HEK293 (cell line): ENCODE measurements around the gene JTB.

Experiments
- MZF1 ChIP-seq: fragments of 450-650 bp; formaldehyde crosslinking; IDR thresholded peaks from 2 replicates; pipeline ENCODE4 v1.5.1; 2017; ENCODE audit warnings: missing biosample characterization, missing genetic modification characterization, borderline replicate concordance
- OVOL3 ChIP-seq: fragments of 450-650 bp; formaldehyde crosslinking; IDR thresholded peaks from 2 replicates; pipeline ENCODE4 v1.5.1; 2016; ENCODE audit warnings: missing biosample characterization, missing genetic modification characterization
- SETDB1 ChIP-seq: IDR thresholded peaks from one replicate; pipeline ENCODE4 v1.6.1; 2017; ENCODE audit warnings: mild to moderate bottlenecking, low read length, moderate library complexity, mixed read lengths; ENCODE audit not compliant: insufficient read length
- ZBTB20 ChIP-seq: fragments of 450-650 bp; formaldehyde crosslinking; IDR thresholded peaks from 2 replicates; pipeline ENCODE4 v1.5.1; 2016; ENCODE audit warnings: missing biosample characterization, missing genetic modification characterization
- ZNF175 ChIP-seq: fragments of 450-650 bp; formaldehyde crosslinking; IDR thresholded peaks from 2 replicates; pipeline ENCODE4 v1.5.1; 2016; ENCODE audit warnings: missing biosample characterization, missing genetic modification characterization
- ZNF341 ChIP-seq: fragments of 450-650 bp; formaldehyde crosslinking; IDR thresholded peaks from 2 replicates; pipeline ENCODE4; 2016; ENCODE audit warnings: low read depth, missing biosample characterization, missing genetic modification characterization
- ZNF394 ChIP-seq: fragments of 450-650 bp; formaldehyde crosslinking; IDR thresholded peaks from 2 replicates; pipeline ENCODE4 v1.5.1; 2016; ENCODE audit warnings: missing biosample characterization, missing genetic modification characterization, mild to moderate bottlenecking, moderate library complexity, borderline replicate concordance
- ZNF561 ChIP-seq: fragments of 450-650 bp; IDR thresholded peaks from 2 replicates; pipeline ENCODE4 v1.5.1; 2018; ENCODE audit warnings: missing biosample characterization, missing genetic modification characterization, borderline replicate concordance
- ZNF596 ChIP-seq: fragments of 450-650 bp; IDR thresholded peaks from 2 replicates; pipeline ENCODE4 v1.5.0; 2018; ENCODE audit warnings: missing biosample characterization, mild to moderate bottlenecking, missing genetic modification characterization, moderate library complexity
- ZNF664 ChIP-seq: fragments of 450-650 bp; formaldehyde crosslinking; IDR thresholded peaks from 2 replicates; pipeline ENCODE4 v1.5.1; 2016; ENCODE audit warnings: missing biosample characterization, missing genetic modification characterization
- ZNF76 ChIP-seq: fragments of 450-650 bp; formaldehyde crosslinking; IDR thresholded peaks from 2 replicates; pipeline ENCODE4; 2016; ENCODE audit warnings: low read depth, missing biosample characterization, missing genetic modification characterization, borderline replicate concordance
- TF ChIP-seq, protein P1 (sequence below): fragments of 450-650 bp; formaldehyde crosslinking; IDR thresholded peaks from 2 replicates; pipeline ENCODE4 v1.5.1; 2016; ENCODE audit warnings: missing biosample characterization, missing genetic modification characterization
- TF ChIP-seq, protein P2 (sequence below): fragments of 450-650 bp; formaldehyde crosslinking; IDR thresholded peaks from 2 replicates; pipeline ENCODE4 v1.5.1; 2016; ENCODE audit warnings: missing biosample characterization, missing genetic modification characterization
- TF ChIP-seq, protein P3 (sequence below): fragments of 450-650 bp; formaldehyde crosslinking; conservative IDR thresholded peaks from 2 replicates; pipeline ENCODE4 v1.5.1; 2016; ENCODE audit warnings: low read depth, missing biosample characterization, missing genetic modification characterization
- TF ChIP-seq, protein P4 (sequence below): fragments of 450-650 bp; formaldehyde crosslinking; IDR thresholded peaks from 2 replicates; pipeline ENCODE4 v1.5.1; 2016; ENCODE audit warnings: missing biosample characterization, missing genetic modification characterization
- TF ChIP-seq, protein P5 (sequence below): fragments of 450-650 bp; formaldehyde crosslinking; IDR thresholded peaks from 2 replicates; pipeline ENCODE4 v1.5.1; 2017; ENCODE audit warnings: missing biosample characterization, missing genetic modification characterization
- TF ChIP-seq, protein P6 (sequence below): fragments of 450-650 bp; formaldehyde crosslinking; IDR thresholded peaks from 2 replicates; pipeline ENCODE4 v1.5.1; 2016; ENCODE audit warnings: missing biosample characterization, missing genetic modification characterization
- TF ChIP-seq, protein P7 (sequence below): fragments of 450-650 bp; formaldehyde crosslinking; IDR thresholded peaks from 2 replicates; pipeline ENCODE4 v1.5.1; 2016; ENCODE audit warnings: missing biosample characterization, missing genetic modification characterization, borderline replicate concordance
- TF ChIP-seq, protein P8 (sequence below): fragments of 450-650 bp; formaldehyde crosslinking; IDR thresholded peaks from 2 replicates; pipeline ENCODE4 v1.5.1; 2016; ENCODE audit warnings: missing biosample characterization, missing genetic modification characterization

The JTB gene

DNA sequence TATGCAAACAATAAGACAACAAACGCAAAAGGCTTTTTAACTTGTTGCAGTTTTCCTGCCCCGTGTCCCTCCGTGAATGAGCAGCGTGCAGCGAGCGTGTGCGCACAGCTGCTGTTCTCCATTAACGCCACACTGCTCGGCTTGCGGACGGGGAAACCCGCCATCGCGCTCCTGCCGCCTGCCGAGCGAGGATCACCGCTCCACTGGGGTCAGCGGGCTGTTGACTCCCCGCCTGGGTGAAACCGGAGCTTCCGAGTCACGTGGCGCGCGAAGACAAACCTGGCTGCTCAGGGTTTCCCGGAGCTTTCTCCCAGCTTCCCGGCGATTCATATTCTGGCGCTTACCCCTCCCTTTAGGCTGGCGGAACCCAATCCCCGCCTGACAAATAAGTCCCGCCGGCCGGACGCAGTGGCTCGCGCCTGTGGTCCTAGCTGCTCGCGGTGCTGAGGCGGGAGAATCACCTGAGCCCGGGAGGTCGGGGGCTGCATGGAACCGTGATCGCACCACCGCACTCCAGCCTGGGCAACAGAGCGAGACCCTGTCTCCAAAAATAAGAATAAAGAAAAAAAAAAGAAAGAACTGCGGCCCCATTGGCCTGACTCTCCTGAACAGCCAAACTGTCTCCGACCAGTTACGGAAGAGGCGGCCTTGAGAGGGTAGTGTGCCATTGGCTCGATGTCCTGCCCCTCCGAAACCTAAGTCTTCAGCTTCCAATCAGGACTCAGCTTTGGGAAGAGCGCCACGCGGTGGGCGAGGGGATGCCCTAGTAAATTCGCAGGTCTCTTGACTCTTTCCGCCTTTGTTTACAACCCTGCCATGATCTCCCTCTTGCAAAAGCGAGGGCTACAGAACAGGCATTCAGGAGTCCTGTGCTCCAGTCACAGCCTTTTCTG lies 10.1 kb downstream of the JTB start, which contains the start of gene CREB3L4 (continued):
- TF ChIP-seq, protein P1, sequence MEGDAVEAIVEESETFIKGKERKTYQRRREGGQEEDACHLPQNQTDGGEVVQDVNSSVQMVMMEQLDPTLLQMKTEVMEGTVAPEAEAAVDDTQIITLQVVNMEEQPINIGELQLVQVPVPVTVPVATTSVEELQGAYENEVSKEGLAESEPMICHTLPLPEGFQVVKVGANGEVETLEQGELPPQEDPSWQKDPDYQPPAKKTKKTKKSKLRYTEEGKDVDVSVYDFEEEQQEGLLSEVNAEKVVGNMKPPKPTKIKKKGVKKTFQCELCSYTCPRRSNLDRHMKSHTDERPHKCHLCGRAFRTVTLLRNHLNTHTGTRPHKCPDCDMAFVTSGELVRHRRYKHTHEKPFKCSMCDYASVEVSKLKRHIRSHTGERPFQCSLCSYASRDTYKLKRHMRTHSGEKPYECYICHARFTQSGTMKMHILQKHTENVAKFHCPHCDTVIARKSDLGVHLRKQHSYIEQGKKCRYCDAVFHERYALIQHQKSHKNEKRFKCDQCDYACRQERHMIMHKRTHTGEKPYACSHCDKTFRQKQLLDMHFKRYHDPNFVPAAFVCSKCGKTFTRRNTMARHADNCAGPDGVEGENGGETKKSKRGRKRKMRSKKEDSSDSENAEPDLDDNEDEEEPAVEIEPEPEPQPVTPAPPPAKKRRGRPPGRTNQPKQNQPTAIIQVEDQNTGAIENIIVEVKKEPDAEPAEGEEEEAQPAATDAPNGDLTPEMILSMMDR (tag by site-specific recombination) = peak; percentile 97
- TF ChIP-seq, protein P2, sequence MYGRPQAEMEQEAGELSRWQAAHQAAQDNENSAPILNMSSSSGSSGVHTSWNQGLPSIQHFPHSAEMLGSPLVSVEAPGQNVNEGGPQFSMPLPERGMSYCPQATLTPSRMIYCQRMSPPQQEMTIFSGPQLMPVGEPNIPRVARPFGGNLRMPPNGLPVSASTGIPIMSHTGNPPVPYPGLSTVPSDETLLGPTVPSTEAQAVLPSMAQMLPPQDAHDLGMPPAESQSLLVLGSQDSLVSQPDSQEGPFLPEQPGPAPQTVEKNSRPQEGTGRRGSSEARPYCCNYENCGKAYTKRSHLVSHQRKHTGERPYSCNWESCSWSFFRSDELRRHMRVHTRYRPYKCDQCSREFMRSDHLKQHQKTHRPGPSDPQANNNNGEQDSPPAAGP (tag by site-specific recombination) = 0 out of 2 replicates have a peak, but pooled peaks have one; percentile 77
- no peak for TF ChIP-seq OVOL3
- TF ChIP-seq ZNF76 (tag by site-specific recombination) = peak; percentile 75
- TF ChIP-seq ZNF341 (tag by site-specific recombination) = peak; percentile 98
- TF ChIP-seq MZF1 (tag by site-specific recombination) = peak; percentile 73; the same call in 1 of the 2 replicates
- peak; percentile 81 for TF ChIP-seq ZNF394 (tag by site-specific recombination)
- peak; percentile 89 for TF ChIP-seq ZNF561
- TF ChIP-seq SETDB1 = no peak
- TF ChIP-seq, protein P3, sequence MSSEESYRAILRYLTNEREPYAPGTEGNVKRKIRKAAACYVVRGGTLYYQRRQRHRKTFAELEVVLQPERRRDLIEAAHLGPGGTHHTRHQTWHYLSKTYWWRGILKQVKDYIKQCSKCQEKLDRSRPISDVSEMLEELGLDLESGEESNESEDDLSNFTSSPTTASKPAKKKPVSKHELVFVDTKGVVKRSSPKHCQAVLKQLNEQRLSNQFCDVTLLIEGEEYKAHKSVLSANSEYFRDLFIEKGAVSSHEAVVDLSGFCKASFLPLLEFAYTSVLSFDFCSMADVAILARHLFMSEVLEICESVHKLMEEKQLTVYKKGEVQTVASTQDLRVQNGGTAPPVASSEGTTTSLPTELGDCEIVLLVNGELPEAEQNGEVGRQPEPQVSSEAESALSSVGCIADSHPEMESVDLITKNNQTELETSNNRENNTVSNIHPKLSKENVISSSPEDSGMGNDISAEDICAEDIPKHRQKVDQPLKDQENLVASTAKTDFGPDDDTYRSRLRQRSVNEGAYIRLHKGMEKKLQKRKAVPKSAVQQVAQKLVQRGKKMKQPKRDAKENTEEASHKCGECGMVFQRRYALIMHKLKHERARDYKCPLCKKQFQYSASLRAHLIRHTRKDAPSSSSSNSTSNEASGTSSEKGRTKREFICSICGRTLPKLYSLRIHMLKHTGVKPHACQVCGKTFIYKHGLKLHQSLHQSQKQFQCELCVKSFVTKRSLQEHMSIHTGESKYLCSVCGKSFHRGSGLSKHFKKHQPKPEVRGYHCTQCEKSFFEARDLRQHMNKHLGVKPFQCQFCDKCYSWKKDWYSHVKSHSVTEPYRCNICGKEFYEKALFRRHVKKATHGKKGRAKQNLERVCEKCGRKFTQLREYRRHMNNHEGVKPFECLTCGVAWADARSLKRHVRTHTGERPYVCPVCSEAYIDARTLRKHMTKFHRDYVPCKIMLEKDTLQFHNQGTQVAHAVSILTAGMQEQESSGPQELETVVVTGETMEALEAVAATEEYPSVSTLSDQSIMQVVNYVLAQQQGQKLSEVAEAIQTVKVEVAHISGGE (tag by site-specific recombination) = peak; percentile 78
- TF ChIP-seq, protein P4, sequence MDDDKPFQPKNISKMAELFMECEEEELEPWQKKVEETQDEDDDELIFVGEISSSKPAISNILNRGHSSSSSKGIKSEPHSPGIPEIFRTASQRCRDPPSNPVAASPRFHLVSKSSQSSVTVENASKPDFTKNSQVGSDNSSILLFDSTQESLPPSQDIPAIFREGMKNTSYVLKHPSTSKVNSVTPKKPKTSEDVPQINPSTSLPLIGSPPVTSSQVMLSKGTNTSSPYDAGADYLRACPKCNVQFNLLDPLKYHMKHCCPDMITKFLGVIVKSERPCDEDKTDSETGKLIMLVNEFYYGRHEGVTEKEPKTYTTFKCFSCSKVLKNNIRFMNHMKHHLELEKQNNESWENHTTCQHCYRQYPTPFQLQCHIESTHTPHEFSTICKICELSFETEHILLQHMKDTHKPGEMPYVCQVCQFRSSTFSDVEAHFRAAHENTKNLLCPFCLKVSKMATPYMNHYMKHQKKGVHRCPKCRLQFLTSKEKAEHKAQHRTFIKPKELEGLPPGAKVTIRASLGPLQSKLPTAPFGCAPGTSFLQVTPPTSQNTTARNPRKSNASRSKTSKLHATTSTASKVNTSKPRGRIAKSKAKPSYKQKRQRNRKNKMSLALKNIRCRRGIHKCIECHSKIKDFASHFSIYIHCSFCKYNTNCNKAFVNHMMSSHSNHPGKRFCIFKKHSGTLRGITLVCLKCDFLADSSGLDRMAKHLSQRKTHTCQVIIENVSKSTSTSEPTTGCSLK (tag by site-specific recombination) = no peak
- TF ChIP-seq, protein P5, sequence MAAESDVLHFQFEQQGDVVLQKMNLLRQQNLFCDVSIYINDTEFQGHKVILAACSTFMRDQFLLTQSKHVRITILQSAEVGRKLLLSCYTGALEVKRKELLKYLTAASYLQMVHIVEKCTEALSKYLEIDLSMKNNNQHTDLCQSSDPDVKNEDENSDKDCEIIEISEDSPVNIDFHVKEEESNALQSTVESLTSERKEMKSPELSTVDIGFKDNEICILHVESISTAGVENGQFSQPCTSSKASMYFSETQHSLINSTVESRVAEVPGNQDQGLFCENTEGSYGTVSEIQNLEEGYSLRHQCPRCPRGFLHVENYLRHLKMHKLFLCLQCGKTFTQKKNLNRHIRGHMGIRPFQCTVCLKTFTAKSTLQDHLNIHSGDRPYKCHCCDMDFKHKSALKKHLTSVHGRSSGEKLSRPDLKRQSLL = peak; percentile 75
- TF ChIP-seq ZNF664 (tag by site-specific recombination) = no peak
- TF ChIP-seq, protein P6, sequence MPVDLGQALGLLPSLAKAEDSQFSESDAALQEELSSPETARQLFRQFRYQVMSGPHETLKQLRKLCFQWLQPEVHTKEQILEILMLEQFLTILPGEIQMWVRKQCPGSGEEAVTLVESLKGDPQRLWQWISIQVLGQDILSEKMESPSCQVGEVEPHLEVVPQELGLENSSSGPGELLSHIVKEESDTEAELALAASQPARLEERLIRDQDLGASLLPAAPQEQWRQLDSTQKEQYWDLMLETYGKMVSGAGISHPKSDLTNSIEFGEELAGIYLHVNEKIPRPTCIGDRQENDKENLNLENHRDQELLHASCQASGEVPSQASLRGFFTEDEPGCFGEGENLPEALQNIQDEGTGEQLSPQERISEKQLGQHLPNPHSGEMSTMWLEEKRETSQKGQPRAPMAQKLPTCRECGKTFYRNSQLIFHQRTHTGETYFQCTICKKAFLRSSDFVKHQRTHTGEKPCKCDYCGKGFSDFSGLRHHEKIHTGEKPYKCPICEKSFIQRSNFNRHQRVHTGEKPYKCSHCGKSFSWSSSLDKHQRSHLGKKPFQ (tag by site-specific recombination) = peak; percentile 11
- peak; percentile 96 for TF ChIP-seq ZBTB20 (tag by site-specific recombination)
- TF ChIP-seq, protein P7, sequence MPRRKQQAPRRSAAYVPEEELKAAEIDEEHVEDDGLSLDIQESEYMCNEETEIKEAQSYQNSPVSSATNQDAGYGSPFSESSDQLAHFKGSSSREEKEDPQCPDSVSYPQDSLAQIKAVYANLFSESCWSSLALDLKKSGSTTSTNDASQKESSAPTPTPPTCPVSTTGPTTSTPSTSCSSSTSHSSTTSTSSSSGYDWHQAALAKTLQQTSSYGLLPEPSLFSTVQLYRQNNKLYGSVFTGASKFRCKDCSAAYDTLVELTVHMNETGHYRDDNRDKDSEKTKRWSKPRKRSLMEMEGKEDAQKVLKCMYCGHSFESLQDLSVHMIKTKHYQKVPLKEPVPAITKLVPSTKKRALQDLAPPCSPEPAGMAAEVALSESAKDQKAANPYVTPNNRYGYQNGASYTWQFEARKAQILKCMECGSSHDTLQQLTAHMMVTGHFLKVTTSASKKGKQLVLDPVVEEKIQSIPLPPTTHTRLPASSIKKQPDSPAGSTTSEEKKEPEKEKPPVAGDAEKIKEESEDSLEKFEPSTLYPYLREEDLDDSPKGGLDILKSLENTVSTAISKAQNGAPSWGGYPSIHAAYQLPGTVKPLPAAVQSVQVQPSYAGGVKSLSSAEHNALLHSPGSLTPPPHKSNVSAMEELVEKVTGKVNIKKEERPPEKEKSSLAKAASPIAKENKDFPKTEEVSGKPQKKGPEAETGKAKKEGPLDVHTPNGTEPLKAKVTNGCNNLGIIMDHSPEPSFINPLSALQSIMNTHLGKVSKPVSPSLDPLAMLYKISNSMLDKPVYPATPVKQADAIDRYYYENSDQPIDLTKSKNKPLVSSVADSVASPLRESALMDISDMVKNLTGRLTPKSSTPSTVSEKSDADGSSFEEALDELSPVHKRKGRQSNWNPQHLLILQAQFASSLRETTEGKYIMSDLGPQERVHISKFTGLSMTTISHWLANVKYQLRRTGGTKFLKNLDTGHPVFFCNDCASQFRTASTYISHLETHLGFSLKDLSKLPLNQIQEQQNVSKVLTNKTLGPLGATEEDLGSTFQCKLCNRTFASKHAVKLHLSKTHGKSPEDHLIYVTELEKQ (tag by site-specific recombination) = no peak; the same call in 1 of the 2 replicates
- no peak for TF ChIP-seq ZNF596 (tag by site-specific recombination)
- no peak for TF ChIP-seq ZNF175 (tag by site-specific recombination)
- TF ChIP-seq, protein P8, sequence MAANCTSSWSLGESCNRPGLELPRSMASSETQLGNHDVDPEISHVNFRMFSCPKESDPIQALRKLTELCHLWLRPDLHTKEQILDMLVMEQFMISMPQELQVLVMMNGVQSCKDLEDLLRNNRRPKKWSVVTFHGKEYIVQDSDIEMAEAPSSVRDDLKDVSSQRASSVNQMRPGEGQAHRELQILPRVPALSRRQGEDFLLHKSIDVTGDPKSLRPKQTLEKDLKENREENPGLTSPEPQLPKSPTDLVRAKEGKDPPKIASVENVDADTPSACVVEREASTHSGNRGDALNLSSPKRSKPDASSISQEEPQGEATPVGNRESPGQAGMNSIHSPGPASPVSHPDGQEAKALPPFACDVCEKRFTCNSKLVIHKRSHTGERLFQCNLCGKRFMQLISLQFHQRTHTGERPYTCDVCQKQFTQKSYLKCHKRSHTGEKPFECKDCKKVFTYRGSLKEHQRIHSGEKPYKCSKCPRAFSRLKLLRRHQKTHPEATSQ = no peak
